T-cell (primary cell): ENCODE data around the gene CHD9. TPM values are rescaled to one million over a fixed set of nuclear protein-coding genes. Genes with fewer than 3 reads are reported as not detected.

Source experiments
- ATAC-seq, 4 experiments: fragments of 200-7000 bp in 3 of 4; fragments of 150-1000 bp in 1 of 4; cut with Tn5 transposase; replicated peaks in 1 of 4; 1 replicate in 3 of 4; 2 replicates in 1 of 4; pipeline ENCODE4 v1.10.0; 2021; ENCODE audit warnings: moderate library complexity in 3 of 4, mild to moderate bottlenecking in 2 of 4, moderate number of reproducible peaks in 1 of 4
- CTCF ChIA-PET, 2 donors: fragments of 300-600 bp; sonication (Branson Sonifier 250); formaldehyde crosslinking; loops; one replicate each; lab custom pipeline; 2022; ENCODE audit warnings: antibody characterized with exemption in 2 of 2; lab: Charles Lee
- POLR2A ChIA-PET, 2 donors: fragments of 300-600 bp; sonication (Branson Sonifier 250); formaldehyde crosslinking; loops; one replicate each; lab custom pipeline; 2022; ENCODE audit warnings: antibody characterized with exemption in 2 of 2; lab: Charles Lee
- DNase-seq, 35 experiments: peaks; one replicate each; pipeline versions ENCODE4 v3.0.0 to v3.0.0-alpha.2; 2013 to 2023
- H3K27ac ChIP-seq: one replicate; pipeline ENCODE4 v1.5.1; 2013; ENCODE audit warnings: low read length
- H3K27me3 ChIP-seq, 2 experiments: replicated peaks in 1 of 2; 1 replicate in 1 of 2; 2 replicates in 1 of 2; pipeline versions ENCODE4 v1.6.1 to v1.7.0; 2013; ENCODE audit warnings: low read length in 1 of 2, mixed read lengths in 1 of 2; ENCODE audit not compliant: control insufficient read depth in 2 of 2, insufficient read depth in 2 of 2; ENCODE audit errors: extremely low read depth in 1 of 2
- H3K36me3 ChIP-seq, 2 donors: 1 replicate in 1 of 2; 2 replicates in 1 of 2; pipeline versions ENCODE4 v1.6.1 to v1.7.0; 2013; ENCODE audit warnings: low read length in 1 of 2; ENCODE audit not compliant: control insufficient read depth in 2 of 2, insufficient read depth in 1 of 2; ENCODE audit errors: extremely low read depth in 1 of 2
- H3K4me1 ChIP-seq, 2 experiments: 1 replicate in 1 of 2; 2 replicates in 1 of 2; pipeline versions ENCODE4 v1.6.1 to v1.7.0; 2013; ENCODE audit warnings: low read length in 2 of 2, mixed read lengths in 1 of 2; ENCODE audit not compliant: insufficient read depth in 2 of 2, control insufficient read depth in 1 of 2; ENCODE audit errors: extremely low read depth in 1 of 2
- H3K4me3 ChIP-seq, 2 donors: 1 replicate in 1 of 2; 2 replicates in 1 of 2; pipeline versions ENCODE4 v1.5.1 to v1.7.0; 2013; ENCODE audit warnings: mild to moderate bottlenecking in 2 of 2, low read length in 1 of 2, moderate library complexity in 1 of 2; ENCODE audit not compliant: control insufficient read depth in 1 of 2; ENCODE audit errors: extremely low read depth in 1 of 2
- H3K9me3 ChIP-seq: 2 replicates; pipeline ENCODE4 v1.7.0; 2013
- H3K27ac Mint-ChIP-seq, 2 donors: one replicate each; pipeline ENCODE4 v1.8.0; 2020 to 2021; ENCODE audit warnings: mild to moderate bottlenecking in 2 of 2, mixed read lengths in 2 of 2
- H3K27me3 Mint-ChIP-seq, 2 donors: one replicate each; pipeline ENCODE4 v1.8.0; 2021 to 2022; ENCODE audit warnings: mixed read lengths in 2 of 2
- H3K36me3 Mint-ChIP-seq: one replicate; pipeline ENCODE4 v1.8.0; 2021; ENCODE audit warnings: mixed read lengths
- H3K4me1 Mint-ChIP-seq, 3 donors: one replicate each; pipeline ENCODE4 v1.8.0; 2020 to 2022; ENCODE audit warnings: mixed read lengths in 3 of 3, mild to moderate bottlenecking in 1 of 3
- H3K4me3 Mint-ChIP-seq, 3 donors: one replicate each; pipeline ENCODE4 v1.8.0; 2020 to 2022; ENCODE audit warnings: mild to moderate bottlenecking in 3 of 3, mixed read lengths in 3 of 3, moderate library complexity in 3 of 3
- H3K9me3 Mint-ChIP-seq, 3 donors: one replicate each; pipeline ENCODE4 v1.8.0; 2020 to 2022; ENCODE audit warnings: mixed read lengths in 3 of 3
- WGBS: methylation state at CpG from one replicate; pipeline ENCODE4 v1.1.5; 2013; ENCODE audit warnings: missing lambda C conversion rate; ENCODE audit not compliant: insufficient coverage; 5-methylcytosine and 5-hydroxymethylcytosine counted together
- total RNA-seq, 35 experiments: library from RNA in 6 of 35; stranded (reverse) in 6 of 35; fragments of 120-200 nt in 1 of 35; gene quantifications; one replicate each; pipeline versions ENCODE4 v1.2.1 to v1.2.4 and lab custom pipeline; 2013 to 2026

CHD9 gene
- total RNA-seq, 5 donors from 2014 or later (not counting 1 experiment from before 2014, with no cell fraction given), result 33.0 to 39.3 (median 33.8) TPM

GRCh38 chr16:53129281-53130158 is 74.7 kb downstream of the CHD9 start:
- H3K9me3 ChIP-seq, result no peaks in the 10 kb centered on the region
- Mint-ChIP-seq H3K27ac (peak overlapping the region; percentile 79 to 80), H3K9me3 (no peaks in the 10 kb centered on the region), H3K27me3 (no peaks in the 10 kb centered on the region), H3K4me1 (peaks cover 5 to 20% (median 13%) of the 10 kb centered on the region in 3 donors), H3K4me3 (peak overlapping the region; percentile 72 to 84 (median 78)), H3K36me3 (no peaks in the 10 kb centered on the region)
- DNase-seq (peak in 1 of 35 experiments; percentile 9), ATAC-seq (no peak)
- no peaks in the 10 kb centered on the region for H3K27me3 ChIP-seq
- H3K4me3 ChIP-seq, result peak overlapping the region; percentile 62 to 84
- peaks cover 0 to 10% of the 10 kb centered on the region in 2 experiments for H3K4me1 ChIP-seq
- CTCF ChIA-PET, result interaction anchor here in 1 of 2 donors (0.6 to 1.5 kb wide), 2 partner anchors 30 to 73 kb away, joined by 3 to 5 read pairs; no protein-coding TSS in a partner anchor
- no peaks in the 10 kb centered on the region for H3K36me3 ChIP-seq
- POLR2A ChIA-PET, result interaction anchor here in 1 of 2 donors (0.7 kb wide), 1 partner anchor 322 kb away, joined by 3 read pairs; no protein-coding TSS in a partner anchor
- peak overlapping the region; percentile 59 for H3K27ac ChIP-seq
- WGBS, result 38% methylated on average over 13 of the region's 25 CpGs

DNA sequence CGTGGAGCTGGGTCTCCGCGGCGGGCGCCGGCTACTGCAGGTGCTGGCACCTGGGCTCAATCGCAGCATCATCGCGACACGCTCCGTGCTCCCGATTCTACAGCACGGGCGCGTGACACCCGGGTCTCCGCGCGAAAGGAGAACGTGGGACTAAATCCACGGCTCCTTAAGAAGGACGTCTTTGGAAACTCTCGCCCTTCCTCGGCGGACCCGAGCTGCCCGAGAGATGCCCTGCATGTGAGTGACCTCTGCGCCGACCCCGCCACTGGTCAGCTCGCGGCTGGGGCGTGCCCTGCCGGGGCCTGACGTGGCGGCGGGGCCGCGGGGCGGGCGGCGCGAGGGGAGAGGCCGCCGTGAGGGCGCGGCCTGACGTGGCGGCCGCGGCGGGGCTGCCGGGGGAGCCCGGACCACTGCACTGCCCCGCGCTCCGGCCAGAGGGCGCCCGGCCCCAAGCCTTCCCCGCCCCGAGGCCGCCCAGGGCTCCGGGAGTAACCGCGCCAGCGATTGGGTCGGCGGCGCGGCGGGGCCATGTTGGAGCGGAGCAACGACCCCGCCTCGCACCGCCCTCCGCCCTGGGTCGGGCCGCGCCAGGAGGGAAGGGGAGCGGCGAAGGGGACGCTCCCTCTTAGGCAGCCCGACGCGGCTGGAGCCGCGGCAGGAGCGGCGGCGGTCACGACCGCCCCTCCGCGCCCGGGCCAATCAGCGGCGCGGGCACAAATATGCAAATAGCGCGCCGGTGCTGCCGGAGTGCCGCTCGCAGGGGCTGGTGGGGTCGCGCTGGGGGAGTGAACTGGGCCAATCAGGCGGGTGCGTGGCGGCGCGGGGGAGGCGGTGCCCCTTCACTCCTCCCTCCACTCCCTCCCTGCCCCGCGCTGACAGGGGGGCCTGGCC is 75.6 kb downstream of the CHD9 start:
- H3K27me3 Mint-ChIP-seq, result no peaks in the 10 kb centered on the region
- peaks cover 13 to 27% (median 15%) of the 10 kb centered on the region in 3 donors for H3K4me1 Mint-ChIP-seq
- WGBS, result under 1% methylated on average over 111 of the region's 115 CpGs
- ChIA-PET CTCF (interaction anchor here in 1 of 2 donors (0.6 to 1.5 kb wide), 2 partner anchors 31 to 74 kb away, joined by 3 to 5 read pairs; no protein-coding TSS in a partner anchor), POLR2A (no interaction called here)
- peak overlapping the region; percentile 72 to 84 (median 78) for H3K4me3 Mint-ChIP-seq
- H3K4me3 ChIP-seq, result peak overlapping the region; percentile 62 to 84
- peak overlapping the region; percentile 59 for H3K27ac ChIP-seq
- H3K36me3 ChIP-seq, result no peaks in the 10 kb centered on the region
- DNase-seq (peak; percentile 87 to 97 (median 94)), ATAC-seq (peak; percentile 90 to 94 (median 92))
- H3K9me3 ChIP-seq, result no peaks in the 10 kb centered on the region
- H3K36me3 Mint-ChIP-seq, result no peaks in the 10 kb centered on the region
- peak overlapping the region; percentile 79 to 80 for H3K27ac Mint-ChIP-seq
- H3K4me1 ChIP-seq, result peaks cover 0 to 10% of the 10 kb centered on the region in 2 experiments
- H3K9me3 Mint-ChIP-seq, result no peaks in the 10 kb centered on the region
- no peaks in the 10 kb centered on the region for H3K27me3 ChIP-seq

GRCh38 chr16:53131050-53131362 is 76.2 kb downstream of the CHD9 start:
- Mint-ChIP-seq H3K36me3 (no peaks in the 10 kb centered on the region), H3K9me3 (no peaks in the 10 kb centered on the region), H3K27me3 (no peaks in the 10 kb centered on the region), H3K4me3 (peak overlapping the region; percentile 65 to 78 (median 72)), H3K27ac (no peak overlapping the region), H3K4me1 (peaks cover 15 to 28% (median 15%) of the 10 kb centered on the region in 3 donors)
- peaks cover 0 to 10% of the 10 kb centered on the region in 2 experiments for H3K4me1 ChIP-seq
- ChIA-PET POLR2A (no interaction called here), CTCF (no interaction called here)
- peak in 1 of 4 experiments; percentile 1 for ATAC-seq
- WGBS, result 0% methylated on average over 15 of the region's 46 CpGs
- DNase-seq, result peak in 2 of 35 experiments; percentile 0 to 4
- no peaks in the 10 kb centered on the region for H3K27me3 ChIP-seq
- H3K9me3 ChIP-seq, result no peaks in the 10 kb centered on the region
- no peaks in the 10 kb centered on the region for H3K36me3 ChIP-seq
- H3K27ac ChIP-seq, result no peak overlapping the region
- H3K4me3 ChIP-seq, result peak overlapping the region in 1 of 2 donors; percentile 84

DNA sequence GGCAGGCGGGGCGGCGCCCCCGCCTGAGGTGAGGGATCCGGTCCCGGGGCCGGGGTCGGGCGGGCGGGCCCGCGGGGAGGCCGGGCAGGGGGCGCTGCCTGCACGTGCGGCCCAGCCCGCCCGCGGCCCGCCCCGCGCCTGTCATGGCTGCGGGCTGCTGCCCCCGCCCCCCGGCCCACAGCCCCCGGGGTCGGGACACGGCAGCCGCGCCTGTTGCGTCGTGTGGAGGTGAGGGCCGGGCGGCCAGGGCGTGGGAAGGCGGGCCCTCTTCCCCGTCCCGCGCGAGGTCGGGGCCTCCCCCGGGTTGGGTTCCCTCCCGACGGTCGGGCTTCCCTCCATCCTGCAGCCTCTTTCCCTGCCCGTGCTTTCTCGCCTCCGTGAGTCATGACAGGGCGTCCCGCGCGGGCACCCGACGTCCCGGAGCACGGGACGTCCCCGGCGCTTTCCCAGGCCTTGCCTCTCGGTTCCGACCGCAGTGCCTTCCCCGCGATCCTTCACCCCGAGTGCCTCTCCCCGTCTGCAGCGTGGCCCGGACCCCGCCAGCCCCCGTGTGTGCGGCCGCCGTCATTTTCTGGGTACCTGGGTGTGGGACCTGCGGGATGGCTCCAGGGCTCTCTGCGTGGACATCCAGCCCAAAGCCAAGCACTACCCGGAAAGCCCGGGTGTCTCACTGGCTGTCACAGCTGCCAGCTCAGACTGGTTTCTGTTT is 76.7 kb downstream of the CHD9 start:
- peaks cover 15 to 26% (median 15%) of the 10 kb centered on the region in 3 donors for H3K4me1 Mint-ChIP-seq
- no peaks in the 10 kb centered on the region for H3K27me3 Mint-ChIP-seq
- Histone ChIP-seq H3K4me3 (peak overlapping the region; percentile 62 to 84), H3K27ac (no peak overlapping the region), H3K36me3 (no peaks in the 10 kb centered on the region), H3K9me3 (no peaks in the 10 kb centered on the region), H3K27me3 (no peaks in the 10 kb centered on the region), H3K4me1 (peaks cover 0 to 10% of the 10 kb centered on the region in 2 experiments)
- CTCF ChIA-PET, result interaction anchor here (0.6 to 0.7 kb wide), 2 partner anchors 19 to 75 kb away, joined by 3 to 5 read pairs; no protein-coding TSS in a partner anchor
- POLR2A ChIA-PET, result interaction anchor here in 1 of 2 donors (0.5 kb wide), 1 partner anchor 57 kb away, joined by 10 read pairs; no protein-coding TSS in a partner anchor
- no peaks in the 10 kb centered on the region for H3K9me3 Mint-ChIP-seq
- DNase-seq (peak in 34 of 35 experiments; percentile 1 to 70 (median 28)), ATAC-seq (peak; percentile 24 to 31 (median 27))
- 0% methylated on average over 54 of the region's 77 CpGs for WGBS
- H3K36me3 Mint-ChIP-seq, result no peaks in the 10 kb centered on the region
- peak overlapping the region; percentile 88 to 89 (median 89) for H3K4me3 Mint-ChIP-seq
- H3K27ac Mint-ChIP-seq, result peak overlapping the region; percentile 80 to 83

- WGBS, result 100% methylated on average over 1 of the region's 6 CpGs
- no peaks in the 10 kb centered on the region for H3K27me3 ChIP-seq
- peaks cover 0 to 10% of the 10 kb centered on the region in 2 experiments for H3K4me1 ChIP-seq
- Mint-ChIP-seq H3K27me3 (no peaks in the 10 kb centered on the region), H3K9me3 (no peaks in the 10 kb centered on the region), H3K4me3 (peak overlapping the region; percentile 88 to 89 (median 89)), H3K36me3 (no peaks in the 10 kb centered on the region), H3K27ac (no peak overlapping the region), H3K4me1 (peaks cover 15 to 26% (median 15%) of the 10 kb centered on the region in 3 donors)
- POLR2A ChIA-PET, result interaction anchor here (0.5 to 0.6 kb wide), 2 partner anchors 53 to 56 kb away, joined by 3 to 10 read pairs; no protein-coding TSS in a partner anchor
- CTCF ChIA-PET, result interaction anchor here (0.6 kb wide), 2 partner anchors 38 to 1885 kb away, joined by 3 to 4 read pairs; no protein-coding TSS in a partner anchor
- H3K27ac ChIP-seq, result no peak overlapping the region
- no peak for DNase-seq
- no peak overlapping the region for H3K4me3 ChIP-seq
- no peaks in the 10 kb centered on the region for H3K36me3 ChIP-seq
- ATAC-seq, result no peak
- no peaks in the 10 kb centered on the region for H3K9me3 ChIP-seq
Measured at GRCh38 chr16:53132406-53132805, 77.6 kb downstream of the CHD9 start.
